ENCODE data around the gene KDM4B. TPM values are rescaled to one million over a fixed set of nuclear protein-coding genes. Genes with fewer than 3 reads are reported as not detected.

The KDM4B gene
- total RNA-seq, 2 experiments from 2014 or later: 33.9 to 35.8 TPM

- ChIA-PET POLR2A (no interaction called here), CTCF (interaction anchor here (0.5 to 3.7 kb wide), 17 partner anchors 8 to 251 kb away, joined by 3 to 24 read pairs (median 4); no protein-coding TSS in a partner anchor)
- H3K4me1 Mint-ChIP-seq: peaks cover 8% of the 10 kb centered on the region
- intact Hi-C loops (cut with DNase I, micrococcal nuclease): loop anchor here (2.0 kb wide), 2 partner anchors 29 to 61 kb away; partner anchors contain the start of gene KDM4B (in 1 of the 2)
- H3K27me3 Mint-ChIP-seq: no peaks in the 10 kb centered on the region
- H3K9me3 Mint-ChIP-seq (ENCODE audit: low read depth): no peaks in the 10 kb centered on the region
- no peak overlapping the region for H3K4me3 Mint-ChIP-seq
- peaks cover 2% of the 10 kb centered on the region for H3K36me3 Mint-ChIP-seq (ENCODE audit: low read depth)
- no peak for ATAC-seq
- no peak for DNase-seq
- H3K27ac Mint-ChIP-seq: no peak overlapping the region
Observed at GRCh38 chr19:5030136-5030820, 61.4 kb downstream of the KDM4B start.

- ATAC-seq (no peak), DNase-seq (no peak)
- intact Hi-C loops (cut with DNase I, micrococcal nuclease): loop anchor here (1.0 to 2.0 kb wide), 5 partner anchors 30 to 222 kb away; partner anchors contain the start of gene KDM4B (in 1 of the 2)
- POLR2A ChIA-PET: no interaction called here
- Mint-ChIP-seq H3K4me1 (peaks cover 8% of the 10 kb centered on the region), H3K36me3 (ENCODE audit: low read depth) (peaks cover 2% of the 10 kb centered on the region), H3K9me3 (ENCODE audit: low read depth) (no peaks in the 10 kb centered on the region), H3K27me3 (no peaks in the 10 kb centered on the region), H3K4me3 (no peak overlapping the region), H3K27ac (no peak overlapping the region)
- CTCF ChIA-PET: interaction anchor here (0.5 to 3.7 kb wide), 15 partner anchors 9 to 250 kb away, joined by 3 to 24 read pairs (median 4); no protein-coding TSS in a partner anchor
Observed at GRCh38 chr19:5030822-5031221, 61.9 kb downstream of the KDM4B start.

DNA sequence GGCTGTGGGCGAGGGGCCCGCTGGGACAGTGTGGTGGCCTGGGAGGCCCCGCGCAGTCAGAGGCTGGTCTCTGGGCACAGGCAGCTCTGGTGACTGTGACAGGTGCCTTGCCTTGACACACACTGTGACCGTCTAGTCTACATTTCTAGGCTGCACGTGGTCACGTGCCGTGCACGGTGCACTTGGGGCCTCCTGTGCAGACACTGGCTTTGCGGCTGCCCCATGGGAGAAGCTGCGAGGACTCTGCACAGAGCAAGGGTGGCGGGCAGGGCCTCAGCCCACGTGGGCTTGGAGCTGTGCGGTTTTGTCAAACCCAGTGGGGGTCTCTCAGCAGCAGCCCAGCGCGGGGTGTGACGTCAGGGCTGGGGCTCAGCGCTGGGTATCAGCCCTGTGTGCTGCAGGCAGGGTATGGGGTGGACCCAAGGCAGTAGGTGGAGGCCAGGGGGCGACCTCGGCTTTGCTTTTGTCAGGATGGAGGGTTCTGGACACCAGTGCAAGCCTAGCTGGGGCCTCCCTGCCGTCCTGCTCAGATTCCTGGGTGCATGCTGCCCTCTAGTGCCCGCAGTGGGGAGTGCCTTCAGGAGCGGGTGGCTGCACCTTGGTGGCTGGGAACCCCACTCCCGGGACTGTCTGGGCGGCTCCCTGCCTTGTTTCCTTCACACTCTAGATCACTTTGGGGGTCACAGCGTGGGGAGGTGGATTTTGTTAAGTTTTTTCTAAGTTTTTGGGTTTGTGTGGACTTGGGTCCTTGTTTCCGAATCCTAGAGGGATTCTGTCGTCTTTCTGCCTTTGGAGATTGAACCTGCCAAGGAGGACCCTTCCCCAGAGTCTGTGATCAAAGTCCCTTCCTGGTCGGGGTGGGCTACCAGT lies 62.6 kb downstream of the KDM4B start:
- intact Hi-C loops (cut with DNase I, micrococcal nuclease): loop anchor here (1.0 to 2.0 kb wide), 5 partner anchors 30 to 222 kb away; partner anchors contain the start of gene KDM4B (in 1 of the 2)
- Mint-ChIP-seq H3K4me1 (peaks cover 8% of the 10 kb centered on the region), H3K27ac (no peak overlapping the region), H3K27me3 (no peaks in the 10 kb centered on the region), H3K4me3 (no peak overlapping the region), H3K9me3 (ENCODE audit: low read depth) (no peaks in the 10 kb centered on the region), H3K36me3 (ENCODE audit: low read depth) (peaks cover 2% of the 10 kb centered on the region)
- POLR2A ChIA-PET: no interaction called here
- peak; percentile 94 for ATAC-seq
- DNase-seq: peak; percentile 89
- CTCF ChIA-PET: interaction anchor here (0.6 to 3.7 kb wide), 14 partner anchors 9 to 222 kb away, joined by 3 to 24 read pairs (median 4); no protein-coding TSS in a partner anchor

DNA sequence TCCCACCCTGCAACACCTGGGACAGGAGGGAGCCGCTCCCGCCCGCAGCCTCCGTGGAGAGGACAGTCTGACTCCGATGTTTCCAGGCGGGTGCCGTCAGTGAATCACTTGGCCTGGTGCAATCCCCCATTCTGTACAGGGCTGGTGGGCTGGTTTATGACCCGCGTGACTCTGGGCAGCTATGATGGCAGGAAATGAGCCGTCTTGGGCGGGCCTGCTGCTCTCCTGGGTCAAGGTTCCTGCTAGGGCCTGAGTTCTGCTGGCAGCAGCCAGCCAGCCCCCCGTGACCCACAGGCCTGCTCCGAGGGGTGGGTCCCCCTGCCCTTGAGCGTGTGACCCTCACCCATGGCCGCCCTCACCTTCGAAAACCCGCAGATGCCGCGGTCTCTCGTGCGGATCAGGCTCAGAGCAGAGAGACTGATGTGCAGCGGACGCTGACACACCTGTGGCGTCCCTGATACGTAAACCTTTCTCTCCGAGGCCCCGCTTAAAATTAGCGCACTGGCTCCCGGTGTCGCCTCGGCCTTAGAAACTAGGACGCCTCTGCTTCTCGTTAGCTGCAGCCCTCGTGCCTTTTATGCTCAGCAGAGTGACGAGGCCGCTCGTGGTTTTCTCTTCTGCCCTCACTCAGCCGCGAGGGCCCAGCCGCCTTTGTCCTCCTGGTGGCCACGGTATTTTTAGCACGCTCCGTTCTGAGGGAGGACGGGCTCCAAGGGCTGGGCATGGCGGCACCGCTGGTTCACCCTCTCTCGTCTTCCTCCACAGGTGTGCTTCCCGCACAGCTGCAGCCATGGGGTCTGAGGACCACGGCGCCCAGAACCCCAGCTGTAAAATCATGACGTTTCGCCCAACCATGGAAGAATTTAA lies 63.4 kb downstream of the KDM4B start:
- H3K36me3 Mint-ChIP-seq (ENCODE audit: low read depth): peaks cover 2% of the 10 kb centered on the region
- CTCF ChIA-PET: interaction anchor here (0.6 to 3.7 kb wide), 10 partner anchors 10 to 223 kb away, joined by 3 to 24 read pairs (median 4); no protein-coding TSS in a partner anchor
- POLR2A ChIA-PET: interaction anchor here (0.6 kb wide), 1 partner anchor 29 kb away, joined by 9 read pairs; no protein-coding TSS in a partner anchor
- H3K27me3 Mint-ChIP-seq: no peaks in the 10 kb centered on the region
- H3K27ac Mint-ChIP-seq: no peak overlapping the region
- H3K4me3 Mint-ChIP-seq: no peak overlapping the region
- no peaks in the 10 kb centered on the region for H3K9me3 Mint-ChIP-seq (ENCODE audit: low read depth)
- H3K4me1 Mint-ChIP-seq: peaks cover 8% of the 10 kb centered on the region
- DNase-seq (no peak), ATAC-seq (no peak)
- intact Hi-C loops (cut with DNase I, micrococcal nuclease): no loop called here

- Mint-ChIP-seq H3K27me3 (no peaks in the 10 kb centered on the region), H3K4me3 (no peak overlapping the region), H3K9me3 (ENCODE audit: low read depth) (no peaks in the 10 kb centered on the region), H3K36me3 (ENCODE audit: low read depth) (peaks cover 2% of the 10 kb centered on the region), H3K4me1 (no peaks in the 10 kb centered on the region), H3K27ac (no peak overlapping the region)
- no peak for DNase-seq
- CTCF ChIA-PET: interaction anchor here (0.5 to 0.6 kb wide), 3 partner anchors 52 to 1086 kb away, joined by 3 to 4 read pairs (median 3); no protein-coding TSS in a partner anchor
- intact Hi-C loops (cut with DNase I, micrococcal nuclease): no loop called here
- ATAC-seq: no peak
- POLR2A ChIA-PET: no interaction called here
Observed at GRCh38 chr19:5035105-5035761, 66.3 kb downstream of the KDM4B start.

GRCh38 chr19:5035793-5036697 lies 67.1 kb downstream of the KDM4B start:
- ChIA-PET POLR2A (no interaction called here), CTCF (no interaction called here)
- no peak for ATAC-seq
- Mint-ChIP-seq H3K4me3 (no peak overlapping the region), H3K9me3 (ENCODE audit: low read depth) (no peaks in the 10 kb centered on the region), H3K36me3 (ENCODE audit: low read depth) (peaks cover 2% of the 10 kb centered on the region), H3K27ac (no peak overlapping the region), H3K4me1 (no peaks in the 10 kb centered on the region), H3K27me3 (no peaks in the 10 kb centered on the region)
- DNase-seq: no peak
- intact Hi-C loops (cut with DNase I, micrococcal nuclease): no loop called here

GRCh38 chr19:5036698-5037563 lies 68.0 kb downstream of the KDM4B start:
- intact Hi-C loops (cut with DNase I, micrococcal nuclease): no loop called here
- H3K4me3 Mint-ChIP-seq: no peak overlapping the region
- H3K27me3 Mint-ChIP-seq: no peaks in the 10 kb centered on the region
- no peak for ATAC-seq
- H3K9me3 Mint-ChIP-seq (ENCODE audit: low read depth): no peaks in the 10 kb centered on the region
- no peak for DNase-seq
- H3K4me1 Mint-ChIP-seq: no peaks in the 10 kb centered on the region
- ChIA-PET CTCF (interaction anchor here (0.7 kb wide), 1 partner anchor 468 kb away, joined by 4 read pairs; no protein-coding TSS in a partner anchor), POLR2A (no interaction called here)
- H3K36me3 Mint-ChIP-seq (ENCODE audit: low read depth): peaks cover 2% of the 10 kb centered on the region
- H3K27ac Mint-ChIP-seq: no peak overlapping the region

DNA sequence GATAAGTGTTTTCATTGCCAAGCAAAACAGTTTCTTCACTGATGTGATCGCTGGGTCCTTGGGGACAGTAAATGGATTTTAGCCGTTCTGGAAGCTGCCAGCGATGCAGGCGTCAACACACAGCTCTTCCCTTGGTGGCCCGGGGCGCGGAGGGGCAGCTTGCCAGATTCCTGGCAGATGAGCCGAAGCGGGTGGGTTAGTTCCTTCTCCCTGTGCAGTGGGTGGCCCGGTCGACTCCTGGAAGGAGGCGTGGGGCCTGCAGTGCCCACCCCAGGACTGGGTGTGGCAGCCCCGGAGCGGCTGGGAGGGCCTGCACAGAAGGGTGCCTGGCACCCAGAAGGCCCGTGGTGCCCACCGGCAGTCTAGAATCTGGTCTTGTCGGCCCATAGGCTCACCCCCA lies 69.0 kb downstream of the KDM4B start:
- POLR2A ChIA-PET: no interaction called here
- CTCF ChIA-PET: no interaction called here

GRCh38 chr19:5038631-5039271 lies 69.8 kb downstream of the KDM4B start:
- POLR2A ChIA-PET: no interaction called here
- Mint-ChIP-seq H3K27me3 (no peaks in the 10 kb centered on the region), H3K9me3 (ENCODE audit: low read depth) (no peaks in the 10 kb centered on the region), H3K36me3 (ENCODE audit: low read depth) (peaks cover under 1% of the 10 kb centered on the region), H3K4me3 (no peak overlapping the region), H3K4me1 (no peaks in the 10 kb centered on the region), H3K27ac (no peak overlapping the region)
- intact Hi-C loops (cut with DNase I, micrococcal nuclease): no loop called here
- CTCF ChIA-PET: interaction anchor here (0.6 to 1.4 kb wide), 5 partner anchors 10 to 190 kb away, joined by 3 to 6 read pairs (median 4); no protein-coding TSS in a partner anchor
- DNase-seq: peak; percentile 34
- peak; percentile 53 for ATAC-seq

More for the DNA sequence above, 69.0 kb downstream of the KDM4B start:
- no peak overlapping the region for H3K4me3 Mint-ChIP-seq
- intact Hi-C loops (cut with DNase I, micrococcal nuclease): no loop called here
- ATAC-seq (no peak), DNase-seq (no peak)
- peaks cover 2% of the 10 kb centered on the region for H3K36me3 Mint-ChIP-seq (ENCODE audit: low read depth)
- no peaks in the 10 kb centered on the region for H3K9me3 Mint-ChIP-seq (ENCODE audit: low read depth)
- no peaks in the 10 kb centered on the region for H3K27me3 Mint-ChIP-seq
- H3K4me1 Mint-ChIP-seq: no peaks in the 10 kb centered on the region
- H3K27ac Mint-ChIP-seq: no peak overlapping the region
